Heart left ventricle (tissue), 13 donors: ENCODE data around the gene ABCB4.

Source experiments
- POLR2A ChIP-seq, 2 donors: fragments of 450-650 bp; IDR thresholded peaks; one replicate each; pipeline ENCODE4 v1.6.1; 2017; ENCODE audit warnings: antibody characterized with exemption in 2 of 2, mild to moderate bottlenecking in 2 of 2, moderate library complexity in 2 of 2
- TF ChIP-seq, protein P1 (sequence below), 12 donors: fragments of 200-600 bp; sonication (generic) in 4 of 12; IDR thresholded peaks; one replicate each; pipeline versions ENCODE4 v1.5.0 to v1.8.0; 2018 to 2022; ENCODE audit warnings: antibody characterized with exemption in 12 of 12, mild to moderate bottlenecking in 5 of 12
- donor health status: ischemic (EF 13 %, LVEDD 7.1; RV severe dilation, severe dysfunction).
- donor health status: DM: no; HTN: yes; CAD: no.
- donor health status: DM: no; HTN: no; CAD: no.
- donor health status: ischemic (EF 25% LVEDD 6.9; RV normal size, moderate dysfunction).
- donor health status: ischemic (EF 25% LVEDD 5.7; RV mildly dilated, moderate dysfunction).
- donor health status: ischemic (EF 35%, LVEDD 5.7; RV mildly dilated, moderate dysfunction).
- donor health status: nonischemic (EF 11% LVEDD 7.7; RV severe dilation, severe dysfunction).
- donor health status: DM: yes; HTN: yes; CAD: no.
- donor health status: PGD.
- donor health status: ischemic (EF 29% LVEDD 5.4; RV normal size, mild dysfunction).
- donor health status: nonischemic (EF 23%, LVEDD 6.1; RV moderate dilation, normal function).

DNA sequence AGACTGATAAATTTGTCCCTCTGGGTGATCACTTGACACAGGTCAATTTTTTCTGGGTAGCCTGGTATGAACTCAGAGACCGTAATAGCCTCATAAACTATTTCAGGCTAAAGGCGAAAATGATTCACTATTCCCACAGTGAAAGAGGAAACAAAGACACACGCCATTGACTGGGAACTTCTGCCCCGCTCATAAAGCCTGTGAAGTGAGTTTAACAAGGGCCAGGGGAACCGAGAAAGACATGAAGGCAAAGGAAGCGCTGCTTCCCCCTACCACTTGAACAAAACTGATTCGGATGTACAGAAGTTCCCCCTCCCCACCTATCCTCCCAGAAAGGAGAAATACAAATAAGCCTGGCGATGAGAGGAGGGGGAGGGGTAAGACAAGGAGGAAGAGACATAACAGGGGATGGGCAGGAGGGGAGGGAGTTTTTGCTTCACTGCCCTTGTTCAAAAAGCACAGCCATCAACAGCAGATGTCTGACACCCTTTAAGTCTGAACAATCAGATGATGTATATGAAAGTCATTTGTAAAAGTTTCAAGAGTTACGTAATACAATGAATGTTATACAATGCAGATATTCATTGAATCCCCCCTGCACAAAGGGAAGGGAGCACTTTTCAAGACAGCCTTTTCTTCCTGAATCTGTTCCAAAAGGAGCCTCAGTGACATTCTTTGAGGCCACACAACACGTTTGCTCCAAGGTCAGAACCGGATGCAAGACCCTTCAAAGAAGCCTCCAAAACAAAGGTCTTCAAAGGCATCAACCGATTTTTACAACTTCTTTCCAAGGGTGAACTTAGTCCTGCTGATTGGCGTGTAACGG lies 734 bp downstream of the ABCB4 start:
- TF ChIP-seq, protein P1, sequence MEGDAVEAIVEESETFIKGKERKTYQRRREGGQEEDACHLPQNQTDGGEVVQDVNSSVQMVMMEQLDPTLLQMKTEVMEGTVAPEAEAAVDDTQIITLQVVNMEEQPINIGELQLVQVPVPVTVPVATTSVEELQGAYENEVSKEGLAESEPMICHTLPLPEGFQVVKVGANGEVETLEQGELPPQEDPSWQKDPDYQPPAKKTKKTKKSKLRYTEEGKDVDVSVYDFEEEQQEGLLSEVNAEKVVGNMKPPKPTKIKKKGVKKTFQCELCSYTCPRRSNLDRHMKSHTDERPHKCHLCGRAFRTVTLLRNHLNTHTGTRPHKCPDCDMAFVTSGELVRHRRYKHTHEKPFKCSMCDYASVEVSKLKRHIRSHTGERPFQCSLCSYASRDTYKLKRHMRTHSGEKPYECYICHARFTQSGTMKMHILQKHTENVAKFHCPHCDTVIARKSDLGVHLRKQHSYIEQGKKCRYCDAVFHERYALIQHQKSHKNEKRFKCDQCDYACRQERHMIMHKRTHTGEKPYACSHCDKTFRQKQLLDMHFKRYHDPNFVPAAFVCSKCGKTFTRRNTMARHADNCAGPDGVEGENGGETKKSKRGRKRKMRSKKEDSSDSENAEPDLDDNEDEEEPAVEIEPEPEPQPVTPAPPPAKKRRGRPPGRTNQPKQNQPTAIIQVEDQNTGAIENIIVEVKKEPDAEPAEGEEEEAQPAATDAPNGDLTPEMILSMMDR (IDR thresholded peaks at IDR 0.05) = no peak
- TF ChIP-seq POLR2A (IDR thresholded peaks at IDR 0.05) = no peak
